Ovary (tissue), 9 donors: ENCODE data around the gene RXRG. TPM values are rescaled to one million over a fixed set of nuclear protein-coding genes. Genes with fewer than 3 reads are reported as not detected.

Experiments used
- DNase-seq, 5 donors: peaks; one replicate each; pipeline ENCODE4 v3.0.0-alpha.2; 2019 to 2020
- H3K27ac ChIP-seq, 2 donors: fragments of 200-600 bp; one replicate each; pipeline versions ENCODE4 v1.5.1 to v1.8.0; 2019 to 2022
- H3K27me3 ChIP-seq: fragments of 200-600 bp; one replicate; pipeline ENCODE4 v1.8.0; 2022
- H3K36me3 ChIP-seq: fragments of 200-600 bp; sonication (generic); one replicate; pipeline ENCODE4 v1.5.1; 2019
- H3K4me1 ChIP-seq: one replicate; pipeline ENCODE4 v1.8.1; 2013; ENCODE audit warnings: mild to moderate bottlenecking, moderate library complexity; ENCODE audit not compliant: insufficient read depth
- H3K4me3 ChIP-seq: fragments of 200-600 bp; sonication (generic); one replicate; pipeline ENCODE4 v1.5.1; 2017
- H3K9me3 ChIP-seq, 2 donors: fragments of 200-600 bp in 1 of 2; sonication (generic) in 1 of 2; one replicate each; pipeline versions ENCODE4 v1.5.1 to v1.8.1; 2013 to 2019; ENCODE audit warnings: mild to moderate bottlenecking in 1 of 2, moderate library complexity in 1 of 2
- EP300 ChIP-seq: sonication (generic); formaldehyde crosslinking; IDR thresholded peaks from one replicate; pipeline ENCODE4 v1.6.1; 2017; ENCODE audit warnings: antibody characterized with exemption
- POLR2A ChIP-seq: fragments of 450-650 bp; IDR thresholded peaks from one replicate; pipeline ENCODE4 v1.6.1; 2017; ENCODE audit warnings: antibody characterized with exemption, mild to moderate bottlenecking, moderate library complexity
- WGBS, 3 donors: extraction: QIAGEN DNeasy Blood & Tissue Kit in 1 of 3; methylation state at CpG; one replicate each; pipeline versions ENCODE4 v1.1.5 to v1.1.7; 2013 to 2017; 5-methylcytosine and 5-hydroxymethylcytosine counted together
- intact Hi-C, 4 donors: fragments of 100-400 bp; cut with DNase I; formaldehyde crosslinking; loops; one replicate each; pipeline versions ENCODE4 v1.11.0 to v1.15.1; 2022 to 2023
- polyA plus RNA-seq, 2 donors: library from polyadenylated mRNA; stranded (reverse); fragments of 200-250 nt in 1 of 2; fragments of 350-450 nt in 1 of 2; fragmentation: Illumina TruSeq in 1 of 2; extraction: RNeasy Lipid Tissue Mini Kit (QIAGEN cat#74804) in 1 of 2; gene quantifications; one replicate each; pipeline ENCODE4 v1.2.3, GENCODE V29; 2013 to 2014
- total RNA-seq, 7 donors: library from RNA; depleted of rRNA in 2 of 7; stranded (reverse); fragments of >200 nt in 2 of 7; fragmentation: NEBNext Ultra II Directional in 3 of 7; extraction: Animal tissue kit (Norgen Biotek cat#: 25700) in 3 of 7; gene quantifications; one replicate each; pipeline versions ENCODE4 v1.1.0 to v1.2.4, GENCODE V29; 2016 to 2023
- TF ChIP-seq, protein P1 (sequence below), 3 donors: fragments of 450-650 bp in 2 of 3; fragments of 200-600 bp in 1 of 3; IDR thresholded peaks; one replicate each; pipeline versions ENCODE4 v1.5.1 to v1.8.0; 2016 to 2022; ENCODE audit warnings: antibody characterized with exemption in 3 of 3, mild to moderate bottlenecking in 1 of 3
- donor health status: DM: no; HTN: no; CAD: no; lungs with moderate emphysema.
- donor health status: DM: no; HTN: no; CAD: no.
- donor health status: Bipolar disorder and iron deficiency.
- donor health status: DM: yes; HTN: yes; CAD: no.
- donor health status: DM: no; HTN: no; CAD: no.
- donor health status: DM: yes; HTN: yes; CAD: no.

The RXRG gene
- total and polyA plus RNA-seq, 9 donors, result 0.80 to 6.6 (median 1.8) TPM; not detected in 1

DNA sequence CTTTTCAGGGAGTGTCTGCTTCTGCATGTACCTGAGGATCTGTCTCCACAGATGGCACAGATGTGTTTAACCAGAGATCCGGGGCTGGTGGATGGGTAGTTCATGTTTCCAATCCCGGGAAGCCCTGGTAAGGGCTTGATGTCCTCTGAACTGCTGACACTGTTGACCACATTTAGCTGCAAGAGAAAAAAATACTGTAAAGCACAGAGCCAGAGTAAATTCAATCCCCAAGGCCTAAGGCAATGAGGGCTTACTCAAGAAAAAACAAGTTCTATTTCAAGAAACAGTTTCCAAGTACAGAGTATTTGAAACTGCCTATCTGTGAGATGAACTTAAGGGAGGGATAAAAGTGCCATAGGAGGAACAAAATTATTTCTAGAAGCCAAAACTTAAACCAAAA lies 25.1 kb downstream of the RXRG start:
- Histone ChIP-seq H3K36me3 (no peaks in the 10 kb centered on the region), H3K27ac (no peak overlapping the region), H3K9me3 (no peaks in the 10 kb centered on the region), H3K4me1 (peaks cover 8% of the 10 kb centered on the region), H3K27me3 (no peaks in the 10 kb centered on the region), H3K4me3 (no peak overlapping the region)
- intact Hi-C loops, result no loop called here
- DNase-seq, result no peak
- TF ChIP-seq, protein P1, sequence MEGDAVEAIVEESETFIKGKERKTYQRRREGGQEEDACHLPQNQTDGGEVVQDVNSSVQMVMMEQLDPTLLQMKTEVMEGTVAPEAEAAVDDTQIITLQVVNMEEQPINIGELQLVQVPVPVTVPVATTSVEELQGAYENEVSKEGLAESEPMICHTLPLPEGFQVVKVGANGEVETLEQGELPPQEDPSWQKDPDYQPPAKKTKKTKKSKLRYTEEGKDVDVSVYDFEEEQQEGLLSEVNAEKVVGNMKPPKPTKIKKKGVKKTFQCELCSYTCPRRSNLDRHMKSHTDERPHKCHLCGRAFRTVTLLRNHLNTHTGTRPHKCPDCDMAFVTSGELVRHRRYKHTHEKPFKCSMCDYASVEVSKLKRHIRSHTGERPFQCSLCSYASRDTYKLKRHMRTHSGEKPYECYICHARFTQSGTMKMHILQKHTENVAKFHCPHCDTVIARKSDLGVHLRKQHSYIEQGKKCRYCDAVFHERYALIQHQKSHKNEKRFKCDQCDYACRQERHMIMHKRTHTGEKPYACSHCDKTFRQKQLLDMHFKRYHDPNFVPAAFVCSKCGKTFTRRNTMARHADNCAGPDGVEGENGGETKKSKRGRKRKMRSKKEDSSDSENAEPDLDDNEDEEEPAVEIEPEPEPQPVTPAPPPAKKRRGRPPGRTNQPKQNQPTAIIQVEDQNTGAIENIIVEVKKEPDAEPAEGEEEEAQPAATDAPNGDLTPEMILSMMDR (IDR thresholded peaks at IDR 0.05), result no peak
- no peak for TF ChIP-seq POLR2A
- WGBS, 3 donors, result 67 to 74% (median 68%) methylated on average over 2 of the region's 2 CpGs

DNA sequence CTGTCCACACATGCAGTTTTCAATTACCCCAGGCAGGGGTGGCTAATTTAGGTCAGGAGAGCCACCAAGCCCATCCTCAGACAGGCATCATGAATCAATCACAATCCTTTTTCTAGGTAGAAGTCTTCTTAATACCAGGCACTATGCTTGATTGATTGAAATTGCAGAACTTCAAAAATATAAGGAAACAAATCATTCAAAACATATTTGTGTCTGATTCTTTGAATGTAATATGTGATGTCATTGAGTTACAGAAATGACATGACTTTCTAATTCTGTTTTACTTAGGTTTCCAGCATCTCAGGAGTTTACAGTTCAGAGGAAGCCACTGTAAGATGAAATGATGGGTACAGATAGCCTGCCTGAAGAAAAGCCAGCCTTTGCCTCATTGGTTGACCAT lies 26.7 kb downstream of the RXRG start:
- Histone ChIP-seq H3K4me3 (no peak overlapping the region), H3K4me1 (peaks cover 3% of the 10 kb centered on the region), H3K27ac (no peak overlapping the region), H3K9me3 (no peaks in the 10 kb centered on the region), H3K27me3 (no peaks in the 10 kb centered on the region), H3K36me3 (no peaks in the 10 kb centered on the region)
- intact Hi-C loops, result no loop called here
- no peak for DNase-seq
- TF ChIP-seq EP300 (no peak), POLR2A (no peak)
- TF ChIP-seq, protein P1 (IDR thresholded peaks at IDR 0.05), result no peak

DNA sequence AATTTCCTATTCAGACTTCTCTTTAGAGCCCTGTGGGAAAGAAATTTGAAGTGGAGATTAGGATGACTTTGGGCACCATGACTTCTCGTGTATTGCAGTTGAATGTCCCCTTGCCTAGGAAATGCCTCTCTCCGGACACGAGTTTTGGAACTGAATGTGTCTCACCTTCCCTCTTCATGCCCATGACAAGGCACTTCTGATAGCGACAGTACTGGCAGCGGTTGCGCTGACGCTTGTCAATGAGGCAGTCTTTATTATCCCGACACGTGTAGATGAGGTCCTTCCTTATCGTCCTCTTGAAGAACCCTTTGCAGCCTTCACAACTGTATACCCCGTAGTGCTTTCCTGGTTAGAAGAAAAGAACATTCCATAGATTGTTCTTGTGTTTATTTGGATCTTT lies 28.1 kb downstream of the RXRG start:
- TF ChIP-seq EP300, result no peak
- TF ChIP-seq, protein P1 (IDR thresholded peaks at IDR 0.05), result no peak
- no peak for TF ChIP-seq POLR2A
- Histone ChIP-seq H3K4me3 (no peak overlapping the region), H3K9me3 (no peaks in the 10 kb centered on the region), H3K27me3 (no peaks in the 10 kb centered on the region), H3K27ac (no peak overlapping the region), H3K36me3 (no peaks in the 10 kb centered on the region), H3K4me1 (no peaks in the 10 kb centered on the region)
- intact Hi-C loops, result no loop called here
- DNase-seq, result no peak
- WGBS, 3 donors, result 84 to 93% (median 92%) methylated on average over 11 of the region's 11 CpGs

DNA sequence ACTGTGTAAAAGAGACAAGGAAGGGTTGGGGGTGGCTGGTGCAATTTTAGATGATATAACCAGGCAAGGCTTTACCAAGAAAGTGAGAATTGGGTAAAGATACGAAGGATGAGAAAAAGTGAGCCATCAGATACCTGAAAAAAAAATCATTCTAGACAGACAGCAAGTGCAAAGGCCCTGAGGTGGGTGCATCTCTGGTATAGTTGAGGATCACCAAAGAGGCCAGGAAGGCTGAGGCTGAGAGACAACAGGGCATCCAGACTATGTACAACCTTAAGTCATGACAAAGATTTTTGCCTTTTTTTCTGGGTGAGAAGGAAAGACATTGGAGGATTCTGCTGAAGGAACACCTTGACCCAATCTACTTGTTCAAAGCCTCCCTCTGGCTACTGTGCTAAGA lies 29.9 kb downstream of the RXRG start:
- H3K9me3 ChIP-seq, result no peaks in the 10 kb centered on the region
- H3K4me3 ChIP-seq, result no peak overlapping the region
- intact Hi-C loops, result no loop called here
- no peaks in the 10 kb centered on the region for H3K27me3 ChIP-seq
- H3K36me3 ChIP-seq, result no peaks in the 10 kb centered on the region
- TF ChIP-seq POLR2A, result no peak
- TF ChIP-seq, protein P1 (IDR thresholded peaks at IDR 0.05), result no peak
- no peak for TF ChIP-seq EP300
- no peak overlapping the region for H3K27ac ChIP-seq
- DNase-seq, result no peak
- no peaks in the 10 kb centered on the region for H3K4me1 ChIP-seq
- 72 to 89% (median 76%) methylated on average over 1 of the region's 1 CpG for WGBS, 3 donors

DNA sequence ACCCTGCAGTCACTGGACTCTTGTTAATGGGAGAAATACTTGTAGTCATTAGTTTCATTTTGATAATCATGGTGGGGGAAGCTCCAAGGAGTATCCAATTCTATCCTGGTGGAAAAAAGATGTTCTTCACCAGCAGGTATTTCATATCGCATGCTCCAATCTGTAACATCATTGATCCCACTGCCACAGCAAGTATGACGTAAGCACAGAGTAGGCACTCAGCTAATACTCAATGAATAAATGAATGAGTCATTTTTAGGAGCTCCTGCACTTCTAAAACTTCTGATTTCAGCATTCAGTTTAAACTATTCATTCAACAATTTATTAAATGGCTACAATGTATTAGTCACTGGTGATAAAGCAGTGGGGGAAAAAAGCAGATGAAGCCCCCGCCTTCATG lies 30.3 kb downstream of the RXRG start:
- H3K4me1 ChIP-seq, result no peaks in the 10 kb centered on the region
- WGBS, 3 donors, result 84 to 91% (median 87%) methylated on average over 3 of the region's 3 CpGs
- H3K4me3 ChIP-seq, result no peak overlapping the region
- no peaks in the 10 kb centered on the region for H3K36me3 ChIP-seq
- H3K27me3 ChIP-seq, result no peaks in the 10 kb centered on the region
- H3K27ac ChIP-seq, result no peak overlapping the region
- no peaks in the 10 kb centered on the region for H3K9me3 ChIP-seq
- intact Hi-C loops, result no loop called here
- no peak for DNase-seq
- TF ChIP-seq POLR2A (no peak), EP300 (no peak)
- TF ChIP-seq, protein P1 (IDR thresholded peaks at IDR 0.05), result no peak
